ENCODE data around the gene FLII.

FLII gene

DNA sequence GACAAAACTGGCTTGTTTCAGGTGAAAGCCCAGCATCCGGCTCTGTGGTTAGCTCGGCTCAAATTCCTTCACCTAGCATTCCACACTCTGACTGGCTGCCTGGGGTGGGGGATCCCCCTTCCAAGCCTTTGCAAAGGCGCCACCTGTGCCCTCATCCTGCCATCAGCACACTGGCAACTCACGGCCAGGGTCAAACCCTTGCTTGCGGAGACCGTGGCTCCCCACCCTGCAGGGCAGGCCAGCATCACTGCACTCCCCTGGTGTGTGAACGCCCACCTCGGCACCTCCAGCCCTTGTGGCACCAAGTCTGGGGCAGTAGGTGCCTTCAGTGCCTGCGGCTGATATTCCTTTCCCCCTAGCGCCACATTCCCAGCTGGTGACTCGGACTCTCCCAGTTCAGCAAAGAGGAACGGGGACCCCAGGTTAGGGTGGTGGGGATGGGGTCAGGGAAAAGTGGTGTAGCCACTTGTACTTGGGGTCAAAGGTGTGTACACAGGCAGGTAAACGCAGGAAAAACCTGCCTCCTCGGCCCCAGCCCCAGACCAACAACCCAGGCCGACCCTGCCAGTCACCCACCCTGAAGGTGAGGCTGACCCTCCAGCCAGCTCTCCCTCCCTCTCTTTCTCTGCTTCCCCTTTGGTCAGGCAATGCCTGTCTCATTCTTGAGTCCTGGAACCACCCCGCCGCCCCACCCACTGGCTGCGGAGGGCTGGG is 1.1 kb downstream of the FLII start (continued):
- TF ChIP-seq, protein P1, sequence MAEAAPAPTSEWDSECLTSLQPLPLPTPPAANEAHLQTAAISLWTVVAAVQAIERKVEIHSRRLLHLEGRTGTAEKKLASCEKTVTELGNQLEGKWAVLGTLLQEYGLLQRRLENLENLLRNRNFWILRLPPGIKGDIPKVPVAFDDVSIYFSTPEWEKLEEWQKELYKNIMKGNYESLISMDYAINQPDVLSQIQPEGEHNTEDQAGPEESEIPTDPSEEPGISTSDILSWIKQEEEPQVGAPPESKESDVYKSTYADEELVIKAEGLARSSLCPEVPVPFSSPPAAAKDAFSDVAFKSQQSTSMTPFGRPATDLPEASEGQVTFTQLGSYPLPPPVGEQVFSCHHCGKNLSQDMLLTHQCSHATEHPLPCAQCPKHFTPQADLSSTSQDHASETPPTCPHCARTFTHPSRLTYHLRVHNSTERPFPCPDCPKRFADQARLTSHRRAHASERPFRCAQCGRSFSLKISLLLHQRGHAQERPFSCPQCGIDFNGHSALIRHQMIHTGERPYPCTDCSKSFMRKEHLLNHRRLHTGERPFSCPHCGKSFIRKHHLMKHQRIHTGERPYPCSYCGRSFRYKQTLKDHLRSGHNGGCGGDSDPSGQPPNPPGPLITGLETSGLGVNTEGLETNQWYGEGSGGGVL (tag by site-specific recombination; IDR thresholded peaks at IDR 0.05) = no peak
- TF ChIP-seq PATZ1 (tag by site-specific recombination; IDR thresholded peaks at IDR 0.05) = no peak
- TF ChIP-seq ZNF449 (tag by site-specific recombination; IDR thresholded peaks at IDR 0.05) = no peak
- TF ChIP-seq ZNF341 (tag by site-specific recombination; IDR thresholded peaks at IDR 0.05; ENCODE audit: low read depth) = peak; percentile 52
- no peak for TF ChIP-seq ZNF391 (tag by site-specific recombination; IDR thresholded peaks at IDR 0.05; ENCODE audit: borderline replicate concordance, low read depth)
- no peak for TF ChIP-seq ZNF596 (tag by site-specific recombination; IDR thresholded peaks at IDR 0.05)
- TF ChIP-seq ZNF10 (tag by site-specific recombination; IDR thresholded peaks at IDR 0.05) = no peak
- TF ChIP-seq MZF1 (tag by site-specific recombination; IDR thresholded peaks at IDR 0.05; ENCODE audit: borderline replicate concordance) = no peak
- TF ChIP-seq ZNF37A (tag by site-specific recombination; IDR thresholded peaks at IDR 0.05) = no peak
- no peak for TF ChIP-seq ZNF155 (tag by site-specific recombination; IDR thresholded peaks at IDR 0.05)
- no peak for TF ChIP-seq SCRT2 (tag by site-specific recombination; IDR thresholded peaks at IDR 0.05)

GRCh38 chr17:18256776-18257175 is 1.8 kb downstream of the FLII start:
- no peak for TF ChIP-seq KLF1 (tag by site-specific recombination; IDR thresholded peaks at IDR 0.05)
- TF ChIP-seq ZNF23 (tag by site-specific recombination; IDR thresholded peaks at IDR 0.05; ENCODE audit: borderline replicate concordance) = no peak
- no peak for TF ChIP-seq ZNF629 (tag by site-specific recombination; IDR thresholded peaks at IDR 0.05)
- no peak for TF ChIP-seq ZBTB1 (tag by site-specific recombination; IDR thresholded peaks at IDR 0.05)
- TF ChIP-seq ZNF48 (tag by site-specific recombination; IDR thresholded peaks at IDR 0.05) = no peak
- TF ChIP-seq FEZF1 (tag by site-specific recombination; IDR thresholded peaks at IDR 0.05) = no peak
- no peak for TF ChIP-seq ZNF26 (tag by site-specific recombination; IDR thresholded peaks at IDR 0.05)
- TF ChIP-seq ZNF239 (tag by site-specific recombination; IDR thresholded peaks at IDR 0.05) = no peak
- TF ChIP-seq ZNF600 (tag by site-specific recombination; IDR thresholded peaks at IDR 0.05) = no peak
- TF ChIP-seq MEIS1 (CRISPR knock-in tag; IDR thresholded peaks at IDR 0.05; ENCODE audit: borderline replicate concordance) = no peak
- no peak for TF ChIP-seq PRDM1 (tag by site-specific recombination; IDR thresholded peaks at IDR 0.05)
- no peak for TF ChIP-seq ELK4 (IDR thresholded peaks at IDR 0.05; ENCODE audit: borderline replicate concordance, low read depth, low read length)
- no peak for TF ChIP-seq ZNF311 (tag by site-specific recombination; IDR thresholded peaks at IDR 0.05; ENCODE audit: borderline replicate concordance)
- ChIA-PET CTCF (interaction anchor here (0.9 to 1.5 kb wide), 2 partner anchors 9 to 45 kb away, joined by 3 to 4 read pairs; no protein-coding TSS in a partner anchor), POLR2A (interaction anchor here (1.4 kb wide), 1 partner anchor 58 kb away, joined by 4 read pairs; the partner anchor contains the start of genes SMCR8 and TOP3A)
- no peaks in the 10 kb centered on the region for H3K9me3 ChIP-seq (ENCODE audit: control insufficient read depth, insufficient read depth, low read depth, low read length)
- H3K27ac ChIP-seq (ENCODE audit: extremely low read depth, low read depth, low read length) = peak overlapping the region; percentile 96; the same call in 1 of the 2 replicates
- H3K4me3 ChIP-seq (ENCODE audit: low read depth, low read length) = no peak overlapping the region
- H3K36me3 ChIP-seq (ENCODE audit: control insufficient read depth in 2 of 2, insufficient read depth in 1 of 2, low read length in 2 of 2) = peaks cover 9 to 54% of the 10 kb centered on the region in 2 experiments
- H3K4me1 ChIP-seq (ENCODE audit: control insufficient read depth, insufficient read depth, low read length) = peaks cover 12% of the 10 kb centered on the region

Measured in HEK293 (cell line).